Right atrium auricular region (tissue), 2 donors: ENCODE measurements around the gene RB1. TPM values are rescaled to one million over a fixed set of nuclear protein-coding genes. Genes with fewer than 3 reads are reported as not detected.

Source experiments
- DNase-seq: peaks from one replicate; pipeline ENCODE4 v3.0.0-alpha.2; 2019; ENCODE audit warnings: low spot score
- H3K27ac ChIP-seq, 2 donors: fragments of 200-600 bp; sonication (generic); 1 replicate in 1 of 2; 2 replicates in 1 of 2; pipeline ENCODE4 v1.5.1; 2016 to 2019
- H3K27me3 ChIP-seq, 2 donors: fragments of 200-600 bp; sonication (generic); one replicate each; pipeline versions ENCODE4 v1.5.1 to v1.6.0; 2017 to 2019
- H3K36me3 ChIP-seq: fragments of 200-600 bp; sonication (generic); one replicate; pipeline ENCODE4 v1.5.1; 2016
- H3K4me1 ChIP-seq, 2 donors: fragments of 200-600 bp; sonication (generic); one replicate each; pipeline versions ENCODE4 v1.5.1 to v1.6.0; 2017 to 2019
- H3K4me3 ChIP-seq, 2 donors: fragments of 200-600 bp; sonication (generic); 1 replicate in 1 of 2; 2 replicates in 1 of 2; pipeline ENCODE4 v1.5.1; 2017 to 2019; ENCODE audit warnings: mild to moderate bottlenecking in 1 of 2, moderate library complexity in 1 of 2
- H3K9me3 ChIP-seq, 2 donors: fragments of 200-600 bp; sonication (generic); one replicate each; pipeline ENCODE4 v1.5.1; 2019
- CTCF ChIP-seq, 2 donors: fragments of 200-600 bp; sonication (generic); IDR thresholded peaks; one replicate each; pipeline ENCODE4 v1.5.1; 2019; ENCODE audit warnings: antibody characterized with exemption in 2 of 2
- total RNA-seq, 2 donors: library from RNA; depleted of rRNA; stranded (reverse); fragments of >200 nt; gene quantifications; one replicate each; pipeline ENCODE4 v1.1.0, GENCODE V29; 2016

The RB1 gene
- total RNA-seq: 10 to 100 TPM; 24.3 to 27.1 TPM

DNA sequence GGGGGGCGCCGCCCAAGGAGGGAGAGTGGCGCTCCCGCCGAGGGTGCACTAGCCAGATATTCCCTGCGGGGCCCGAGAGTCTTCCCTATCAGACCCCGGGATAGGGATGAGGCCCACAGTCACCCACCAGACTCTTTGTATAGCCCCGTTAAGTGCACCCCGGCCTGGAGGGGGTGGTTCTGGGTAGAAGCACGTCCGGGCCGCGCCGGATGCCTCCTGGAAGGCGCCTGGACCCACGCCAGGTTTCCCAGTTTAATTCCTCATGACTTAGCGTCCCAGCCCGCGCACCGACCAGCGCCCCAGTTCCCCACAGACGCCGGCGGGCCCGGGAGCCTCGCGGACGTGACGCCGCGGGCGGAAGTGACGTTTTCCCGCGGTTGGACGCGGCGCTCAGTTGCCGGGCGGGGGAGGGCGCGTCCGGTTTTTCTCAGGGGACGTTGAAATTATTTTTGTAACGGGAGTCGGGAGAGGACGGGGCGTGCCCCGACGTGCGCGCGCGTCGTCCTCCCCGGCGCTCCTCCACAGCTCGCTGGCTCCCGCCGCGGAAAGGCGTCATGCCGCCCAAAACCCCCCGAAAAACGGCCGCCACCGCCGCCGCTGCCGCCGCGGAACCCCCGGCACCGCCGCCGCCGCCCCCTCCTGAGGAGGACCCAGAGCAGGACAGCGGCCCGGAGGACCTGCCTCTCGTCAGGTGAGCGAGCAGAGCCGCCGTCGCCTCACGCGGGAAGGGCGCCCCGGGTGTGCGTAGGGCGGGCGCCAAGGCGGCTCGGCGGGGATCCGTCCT lies at the start of gene RB1:
Gene RB1, plus strand, starts transcription at position 393 of the 784 bp plus-strand sequence. Its CDS starts 162 bp downstream, at position 555.
- peak; percentile 94 for DNase-seq
- Histone ChIP-seq H3K27me3 (no peaks in the 10 kb centered on the region), H3K9me3 (no peaks in the 10 kb centered on the region), H3K36me3 (peaks cover 9% of the 10 kb centered on the region), H3K4me3 (peak within 1 kb of the TSS; percentile 91 to 98), H3K27ac (peak within 1 kb of the TSS; percentile 99 to 100), H3K4me1 (peaks cover 0 to 30% of the 10 kb centered on the region in 2 donors)
- TF ChIP-seq CTCF (IDR thresholded peaks at IDR 0.05): peak in 1 of 2 donors; percentile 5

DNA sequence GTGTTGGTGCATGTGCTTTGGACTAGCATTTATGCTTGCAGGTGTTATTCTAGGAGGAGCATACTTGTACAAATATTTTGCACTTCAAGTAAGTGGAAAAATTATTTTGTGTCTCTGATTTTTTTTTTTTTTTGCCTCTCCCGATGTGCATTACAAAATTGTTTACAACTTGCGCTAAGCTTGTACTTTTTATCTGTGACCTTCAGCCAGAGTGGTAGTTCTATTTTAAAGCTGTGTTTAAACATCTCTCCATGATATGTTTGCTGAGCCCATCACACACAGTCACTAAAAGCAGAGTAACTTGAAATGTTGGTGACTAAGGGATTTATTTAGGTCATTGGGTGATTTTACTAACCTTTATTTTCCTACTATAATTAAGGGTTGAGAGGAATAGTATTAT lies 49.7 kb upstream of the RB1 start:
- no peak for DNase-seq
- H3K9me3 ChIP-seq: no peaks in the 10 kb centered on the region
- TF ChIP-seq CTCF (IDR thresholded peaks at IDR 0.05): no peak
- no peaks in the 10 kb centered on the region for H3K27me3 ChIP-seq
- H3K4me3 ChIP-seq: no peak overlapping the region
- H3K4me1 ChIP-seq: peaks cover 0 to 49% of the 10 kb centered on the region in 2 donors
- peak overlapping the region; percentile 49 to 69 for H3K27ac ChIP-seq
- H3K36me3 ChIP-seq: peaks cover 49% of the 10 kb centered on the region

DNA sequence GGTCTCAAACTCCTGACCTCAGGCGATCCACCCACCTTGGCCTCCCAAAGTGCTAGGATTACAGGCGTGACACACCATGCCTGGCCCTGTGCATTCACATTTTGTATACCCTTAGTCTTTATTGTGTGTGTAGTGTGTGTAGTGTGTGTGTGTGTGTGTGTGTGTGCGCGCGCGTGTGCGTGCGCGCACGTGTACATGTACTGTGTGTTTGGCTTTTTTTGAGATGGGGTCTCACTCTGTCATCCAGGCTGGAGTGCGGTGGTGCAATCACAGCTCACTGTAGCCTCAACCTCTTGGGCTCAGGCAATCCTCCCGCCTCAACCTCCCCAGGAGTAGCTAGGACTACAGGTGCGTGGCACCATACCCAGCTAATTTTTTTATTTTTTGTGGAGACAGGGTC lies 48.5 kb upstream of the RB1 start:
- Histone ChIP-seq H3K9me3 (no peaks in the 10 kb centered on the region), H3K4me1 (peaks cover 0 to 49% of the 10 kb centered on the region in 2 donors), H3K36me3 (peaks cover 61% of the 10 kb centered on the region), H3K27me3 (no peaks in the 10 kb centered on the region), H3K4me3 (no peak overlapping the region), H3K27ac (no peak overlapping the region)
- no peak for TF ChIP-seq CTCF (IDR thresholded peaks at IDR 0.05)
- no peak for DNase-seq

GRCh38 chr13:48255954-48256353 lies 47.6 kb upstream of the RB1 start:
- Histone ChIP-seq H3K27ac (peak overlapping the region in 1 of 2 donors; percentile 11), H3K4me1 (peaks cover 0 to 46% of the 10 kb centered on the region in 2 donors), H3K36me3 (peaks cover 70% of the 10 kb centered on the region), H3K9me3 (no peaks in the 10 kb centered on the region), H3K27me3 (no peaks in the 10 kb centered on the region), H3K4me3 (no peak overlapping the region)
- TF ChIP-seq CTCF (IDR thresholded peaks at IDR 0.05): no peak
- DNase-seq: no peak

GRCh38 chr13:48258002-48258401 lies 45.5 kb upstream of the RB1 start:
- TF ChIP-seq CTCF (IDR thresholded peaks at IDR 0.05): no peak
- DNase-seq: no peak
- Histone ChIP-seq H3K27ac (no peak overlapping the region), H3K9me3 (no peaks in the 10 kb centered on the region), H3K27me3 (no peaks in the 10 kb centered on the region), H3K4me1 (peaks cover 0 to 27% of the 10 kb centered on the region in 2 donors), H3K4me3 (no peak overlapping the region), H3K36me3 (peaks cover 91% of the 10 kb centered on the region)
